ENCODE results near the gene RIPPLY1. TPM values are rescaled to one million over a fixed set of nuclear protein-coding genes. Genes with fewer than 3 reads are reported as not detected.
A peak's percentile ranks its signal among the peaks of the same experiment; 100 is the strongest.

The RIPPLY1 gene
- total and polyA plus RNA-seq, 2 donors (not counting 1 experiment from before 2014, with no cell fraction given), result not detected

GRCh38 chrX:106939566-106939965 is 36.4 kb upstream of the RIPPLY1 start:
- H3K4me3 ChIP-seq (replicated peaks in 1 of 4; ENCODE audit: control extremely low read depth in 1 of 4, insufficient read depth in 1 of 4, low read depth in 3 of 4, low read length in 4 of 4), result no peak overlapping the region
- DNase-seq (ENCODE audit: low read depth in 2 of 2), result no peak
- no peak overlapping the region for H3K9ac ChIP-seq (ENCODE audit: insufficient read depth, low read length)

GRCh38 chrX:106936246-106936645 is 33.1 kb upstream of the RIPPLY1 start:
- no peak for DNase-seq (ENCODE audit: low read depth in 2 of 2)
- no peaks in the 10 kb centered on the region for H4K20me1 ChIP-seq (ENCODE audit: control insufficient read depth, extremely low read depth, insufficient read depth, low read length)
- no peaks in the 10 kb centered on the region for H3K27me3 ChIP-seq (ENCODE audit: control insufficient read depth, insufficient read depth, low read length)
- H3K79me2 ChIP-seq (ENCODE audit: control insufficient read depth, insufficient read depth, low read length), result no peaks in the 10 kb centered on the region
- H3K9ac ChIP-seq (ENCODE audit: insufficient read depth, low read length), result no peak overlapping the region
- no peaks in the 10 kb centered on the region for H3K36me3 ChIP-seq (ENCODE audit: control insufficient read depth, insufficient read depth, low read length)
- peaks cover 5% of the 10 kb centered on the region for H3K4me1 ChIP-seq (ENCODE audit: control insufficient read depth, extremely low read depth, insufficient read depth, low read length)
- H3K9me3 ChIP-seq (ENCODE audit: control insufficient read depth, insufficient read depth, low read depth, low read length), result no peaks in the 10 kb centered on the region
- TF ChIP-seq CTCF (conservative IDR thresholded peaks at IDR 0.05 in 1 of 2, IDR thresholded peaks at IDR 0.05 in 1 of 2; ENCODE audit: low read depth in 1 of 2, low read length in 2 of 2) (no peak), EZH2 (IDR thresholded peaks at IDR 0.05; ENCODE audit: low read length, missing control alignments) (no peak)
- H3K27ac ChIP-seq (ENCODE audit: insufficient read depth, low read length), result no peak overlapping the region
- H3K4me3 ChIP-seq (replicated peaks in 1 of 4; ENCODE audit: control extremely low read depth in 1 of 4, insufficient read depth in 1 of 4, low read depth in 3 of 4, low read length in 4 of 4), result no peak overlapping the region
- no peak overlapping the region for H2AFZ ChIP-seq (ENCODE audit: low read length)
- H3K4me2 ChIP-seq (ENCODE audit: extremely low read depth, insufficient read depth, low read length), result no peak overlapping the region

More at GRCh38 chrX:106939566-106939965, 36.4 kb upstream of the RIPPLY1 start:
- no peak overlapping the region for H3K4me2 ChIP-seq (ENCODE audit: extremely low read depth, insufficient read depth, low read length)
- H3K27ac ChIP-seq (ENCODE audit: insufficient read depth, low read length), result no peak overlapping the region
- H3K4me1 ChIP-seq (ENCODE audit: control insufficient read depth, extremely low read depth, insufficient read depth, low read length), result no peaks in the 10 kb centered on the region
- H3K36me3 ChIP-seq (ENCODE audit: control insufficient read depth, insufficient read depth, low read length), result no peaks in the 10 kb centered on the region
- no peaks in the 10 kb centered on the region for H3K79me2 ChIP-seq (ENCODE audit: control insufficient read depth, insufficient read depth, low read length)
- TF ChIP-seq EZH2 (IDR thresholded peaks at IDR 0.05; ENCODE audit: low read length, missing control alignments) (no peak), CTCF (conservative IDR thresholded peaks at IDR 0.05 in 1 of 2, IDR thresholded peaks at IDR 0.05 in 1 of 2; ENCODE audit: low read depth in 1 of 2, low read length in 2 of 2) (no peak)
- no peaks in the 10 kb centered on the region for H3K27me3 ChIP-seq (ENCODE audit: control insufficient read depth, insufficient read depth, low read length)
- no peak overlapping the region for H2AFZ ChIP-seq (ENCODE audit: low read length)
- no peaks in the 10 kb centered on the region for H3K9me3 ChIP-seq (ENCODE audit: control insufficient read depth, insufficient read depth, low read depth, low read length)
- H4K20me1 ChIP-seq (ENCODE audit: control insufficient read depth, extremely low read depth, insufficient read depth, low read length), result no peaks in the 10 kb centered on the region

- Histone ChIP-seq H3K36me3 (ENCODE audit: control insufficient read depth, insufficient read depth, low read length) (no peaks in the 10 kb centered on the region), H3K9me3 (ENCODE audit: control insufficient read depth, insufficient read depth, low read depth, low read length) (no peaks in the 10 kb centered on the region), H3K4me3 (replicated peaks in 1 of 4; ENCODE audit: control extremely low read depth in 1 of 4, insufficient read depth in 1 of 4, low read depth in 3 of 4, low read length in 4 of 4) (no peak overlapping the region), H2AFZ (ENCODE audit: low read length) (no peak overlapping the region), H3K4me2 (ENCODE audit: extremely low read depth, insufficient read depth, low read length) (no peak overlapping the region), H3K79me2 (ENCODE audit: control insufficient read depth, insufficient read depth, low read length) (no peaks in the 10 kb centered on the region), H4K20me1 (ENCODE audit: control insufficient read depth, extremely low read depth, insufficient read depth, low read length) (no peaks in the 10 kb centered on the region), H3K9ac (ENCODE audit: insufficient read depth, low read length) (no peak overlapping the region), H3K27me3 (ENCODE audit: control insufficient read depth, insufficient read depth, low read length) (no peaks in the 10 kb centered on the region), H3K4me1 (ENCODE audit: control insufficient read depth, extremely low read depth, insufficient read depth, low read length) (peaks cover 5% of the 10 kb centered on the region), H3K27ac (ENCODE audit: insufficient read depth, low read length) (no peak overlapping the region)
- DNase-seq (ENCODE audit: low read depth in 2 of 2), result peak in 1 of 2 donors; percentile 40
- TF ChIP-seq EZH2 (IDR thresholded peaks at IDR 0.05; ENCODE audit: low read length, missing control alignments), result no peak
- no peak for TF ChIP-seq CTCF (conservative IDR thresholded peaks at IDR 0.05 in 1 of 2, IDR thresholded peaks at IDR 0.05 in 1 of 2; ENCODE audit: low read depth in 1 of 2, low read length in 2 of 2)
These were observed 32.0 kb upstream of the RIPPLY1 start for GRCh38 chrX:106935175-106935574.

Measured in fibroblast of lung (primary cell).